AG04449 (cell line): ENCODE measurements around the gene ABCC10.
"Not testable (repeated sequence)": the region's sequence is repeated elsewhere in the genome, so short reads cannot be mapped to it uniquely, and the experiment has no call there.

Experiments
- CTCF ChIA-PET: fragments of 350-600 bp; formaldehyde crosslinking; extraction: SDS; loops from one replicate; lab custom pipeline; 2021; ENCODE audit warnings: antibody characterized with exemption; lab: Yijun Ruan, JAX
- POLR2A ChIA-PET: fragments of 400-600, 350-600 bp; formaldehyde crosslinking; extraction: SDS; loops from one replicate; lab custom pipeline; 2020; ENCODE audit warnings: antibody characterized with exemption, inconsistent platforms; lab: Yijun Ruan, JAX
- DNase-seq: peaks from one replicate; pipeline ENCODE4 v3.0.0-alpha.2; 2010; ENCODE audit warnings: low read depth, low spot score
- H3K4me3 ChIP-seq: 2 replicates; pipeline ENCODE4 v1.5.1; 2011; ENCODE audit warnings: low read depth, mild to moderate bottlenecking, control low read depth, low read length
- CTCF ChIP-seq: IDR thresholded peaks from one replicate; pipeline ENCODE4 v1.5.1; 2011; ENCODE audit warnings: mild to moderate bottlenecking, moderate library complexity, low read length, control low read depth, inconsistent platforms; ENCODE audit not compliant: insufficient read depth; ENCODE audit errors: missing control alignments

The ABCC10 gene

GRCh38 chr6:43496370-43497128 lies 69.2 kb downstream of the ABCC10 start:
- DNase-seq, result no peak
- ChIA-PET CTCF (interaction anchor here (0.7 to 18.5 kb wide), 17 partner anchors 10 to 267 kb away, joined by 3 to 337 read pairs (median 6); partner anchors contain the start of genes DLK2, DNPH1, LRRC73 and POLR1C), POLR2A (interaction anchor here (1.3 kb wide), 1 partner anchor 19 kb away, joined by 4 read pairs; the partner anchor contains the start of gene TJAP1)
- peak; percentile 67 for TF ChIP-seq CTCF
- no peak overlapping the region for H3K4me3 ChIP-seq

GRCh38 chr6:43497129-43497396 lies 69.7 kb downstream of the ABCC10 start:
- ChIA-PET POLR2A (interaction anchor here (1.3 kb wide), 1 partner anchor 19 kb away, joined by 4 read pairs; the partner anchor contains the start of gene TJAP1), CTCF (interaction anchor here (0.7 to 18.5 kb wide), 14 partner anchors 10 to 268 kb away, joined by 3 to 337 read pairs (median 6); partner anchors contain the start of genes DLK2, DNPH1, LRRC73 and TJAP1)
- TF ChIP-seq CTCF, result no peak
- DNase-seq, result no peak
- no peak overlapping the region for H3K4me3 ChIP-seq

- CTCF ChIA-PET, result interaction anchor here (0.8 to 18.5 kb wide), 9 partner anchors 8 to 268 kb away, joined by 3 to 337 read pairs (median 6); partner anchors contain the start of genes DLK2, DNPH1, LRRC73 and POLR1C
- POLR2A ChIA-PET, result no interaction called here
- H3K4me3 ChIP-seq, result no peak overlapping the region
- no peak for DNase-seq
- no peak for TF ChIP-seq CTCF
These were observed 70.3 kb downstream of the ABCC10 start for GRCh38 chr6:43497689-43498088.

GRCh38 chr6:43498291-43498690 lies 71.0 kb downstream of the ABCC10 start:
- POLR2A ChIA-PET, DNase-seq, H3K4me3 ChIP-seq: not testable (repeated sequence)
- CTCF ChIA-PET, result interaction anchor here (0.8 to 18.5 kb wide), 6 partner anchors 8 to 68 kb away, joined by 3 to 337 read pairs (median 6); partner anchors contain the start of genes DLK2, LRRC73, POLR1C and YIPF3

GRCh38 chr6:43499028-43499815 lies 71.9 kb downstream of the ABCC10 start:
- no peak for DNase-seq
- H3K4me3 ChIP-seq, result no peak overlapping the region
- ChIA-PET POLR2A (no interaction called here), CTCF (interaction anchor here (2.2 to 18.5 kb wide), 2 partner anchors 8 to 18 kb away, joined by 7 to 337 read pairs; partner anchors contain the start of genes LRRC73, POLR1C and YIPF3)
- TF ChIP-seq CTCF, result no peak
